A549 (cell line): ENCODE measurements around the gene DPP10. TPM values are rescaled to one million over a fixed set of nuclear protein-coding genes. Genes with fewer than 3 reads are reported as not detected.

ENCODE experiments used
- ATAC-seq, 2 experiments: fragments of 200-7000 bp in 1 of 2; fragments of >200 bp in 1 of 2; cut with Nextera tagmentation in 1 of 2; cut with Tn5 transposase in 1 of 2; 3 replicates each; pipeline versions ENCODE4 v1.8.0 to v1.9.1; 2018 to 2020; ENCODE audit warnings: mild to moderate bottlenecking in 1 of 2, moderate library complexity in 1 of 2
- CTCF ChIA-PET: fragments of 300-600 bp; sonication (Branson Sonifier 250); formaldehyde crosslinking; extraction: SDS; loops from one replicate; lab custom pipeline; 2021; ENCODE audit warnings: antibody characterized with exemption, inconsistent platforms; lab: Yijun Ruan, JAX
- POLR2A ChIA-PET: fragments of 350-600 bp; formaldehyde crosslinking; extraction: SDS; loops from one replicate; lab custom pipeline; 2021; ENCODE audit warnings: antibody characterized with exemption, inconsistent platforms; lab: Yijun Ruan, JAX
- DNase-seq, 2 experiments: peaks; one replicate each; pipeline versions ENCODE4 v3.0.0 to v3.0.0-alpha.2; 2011 to 2016; ENCODE audit warnings: low read depth in 1 of 2, low spot score in 1 of 2
- FAIRE-seq: peaks from 2 replicates; lab custom pipeline; 2011; peaks lifted over from hg19 to GRCh38; lab: Jason Lieb, UNC
- H3K27ac ChIP-seq, 2 experiments: fragments of >200 bp; sonication (Bioruptor Twin); formaldehyde crosslinking; 3 replicates each; pipeline ENCODE4 v1.5.1; 2016 to 2017
- H3K4me1 ChIP-seq: fragments of >200 bp; sonication (Bioruptor Twin); formaldehyde crosslinking; 3 replicates; pipeline ENCODE4 v1.6.1; 2016
- H3K4me2 ChIP-seq: fragments of >200 bp; sonication (Bioruptor Twin); formaldehyde crosslinking; 3 replicates; pipeline ENCODE4 v1.6.1; 2016
- H3K4me3 ChIP-seq: fragments of >200 bp; sonication (Bioruptor Twin); formaldehyde crosslinking; 3 replicates; pipeline ENCODE4 v1.5.1; 2016
- H3K9me3 ChIP-seq: fragments of >200 bp; sonication (Bioruptor Twin); formaldehyde crosslinking; 3 replicates; pipeline ENCODE4 v1.6.1; 2016
- ATOH8 ChIP-seq: fragments of 250-450 bp; sonication (Bioruptor Pico); IDR thresholded peaks from 2 replicates; pipeline ENCODE4 v1.5.0; 2020; ENCODE audit warnings: low read depth, mild to moderate bottlenecking, moderate library complexity
- CBX2 ChIP-seq: fragments of 200-600 bp; sonication (generic); IDR thresholded peaks from 2 replicates; pipeline ENCODE4 v1.6.1; 2016; ENCODE audit warnings: low read depth, mild to moderate bottlenecking, borderline replicate concordance
- CBX8 ChIP-seq: fragments of 200-600 bp; sonication (generic); IDR thresholded peaks from 2 replicates; pipeline ENCODE4 v1.6.1; 2016
- E2F6 ChIP-seq: IDR thresholded peaks from 2 replicates; pipeline ENCODE4 v1.6.1; 2012; ENCODE audit warnings: low read depth, borderline replicate concordance
- EHMT2 ChIP-seq: fragments of 200-600 bp; sonication (generic); IDR thresholded peaks from 2 replicates; pipeline ENCODE4 v1.6.1; 2016; ENCODE audit warnings: antibody characterized with exemption, low read depth, mild to moderate bottlenecking, moderate library complexity
- ESRRA ChIP-seq: fragments of 150-350 bp; IDR thresholded peaks from 2 replicates; pipeline ENCODE4 v1.6.1; 2014; ENCODE audit warnings: mild to moderate bottlenecking, low read length, borderline replicate concordance
- GATA3 ChIP-seq: IDR thresholded peaks from 2 replicates; pipeline ENCODE4 v1.6.1; 2012; ENCODE audit warnings: borderline replicate concordance
- HEYL ChIP-seq: fragments of 250-450 bp; sonication (Bioruptor Pico); IDR thresholded peaks from 2 replicates; pipeline ENCODE4 v1.8.0; 2021; ENCODE audit warnings: mild to moderate bottlenecking, moderate library complexity
- HOXA7 ChIP-seq: fragments of 250-450 bp; sonication (Bioruptor Pico); IDR thresholded peaks from 2 replicates; pipeline ENCODE4 v1.5.0; 2020; ENCODE audit warnings: mild to moderate bottlenecking, moderate library complexity
- NFE2L2 ChIP-seq: fragments of 150-350 bp; conservative IDR thresholded peaks from 2 replicates; pipeline ENCODE4 v1.6.1; 2014; ENCODE audit warnings: low read length
- NPAS2 ChIP-seq: fragments of 250-450 bp; sonication (Bioruptor Pico); IDR thresholded peaks from 2 replicates; pipeline ENCODE4 v1.8.0; 2022; ENCODE audit warnings: mild to moderate bottlenecking, moderate library complexity, borderline replicate concordance
- PBX3 ChIP-seq: IDR thresholded peaks from 2 replicates; pipeline ENCODE4 v1.6.1; 2012
- POLR2A ChIP-seq: IDR thresholded peaks from 2 replicates; pipeline ENCODE4 v1.6.1; 2012; ENCODE audit warnings: mild to moderate bottlenecking, low read length
- RAD21 ChIP-seq, 2 experiments: fragments of >200 bp in 1 of 2; sonication (Bioruptor Twin) in 1 of 2; formaldehyde crosslinking in 1 of 2; IDR thresholded peaks in 1 of 2; conservative IDR thresholded peaks in 1 of 2; 2 replicates in 1 of 2; 3 replicates in 1 of 2; pipeline ENCODE4 v1.6.1; 2012 to 2018; ENCODE audit warnings: inconsistent platforms in 1 of 2
- RCOR1 ChIP-seq: fragments of 150-350 bp; IDR thresholded peaks from 2 replicates; pipeline ENCODE4 v1.6.1; 2014; ENCODE audit warnings: antibody characterized with exemption, low read length, low read depth
- REST ChIP-seq: fragments of 200-600 bp; sonication (generic); IDR thresholded peaks from 2 replicates; pipeline ENCODE4 v1.6.1; 2016; ENCODE audit warnings: antibody characterized with exemption, mild to moderate bottlenecking, moderate library complexity
- RFX5 ChIP-seq: fragments of 450-650 bp; IDR thresholded peaks from 2 replicates; pipeline ENCODE4 v1.7.1; 2014; ENCODE audit warnings: antibody characterized with exemption, mild to moderate bottlenecking, moderate library complexity
- TP53 ChIP-seq: fragments of 250-450 bp; sonication (Bioruptor Pico); IDR thresholded peaks from 2 replicates; pipeline ENCODE4 v1.5.0; 2021; ENCODE audit warnings: mild to moderate bottlenecking, moderate library complexity
- USF2 ChIP-seq: fragments of 450-650 bp; IDR thresholded peaks from 2 replicates; pipeline ENCODE4 v1.6.1; 2014; ENCODE audit warnings: antibody characterized with exemption
- WGBS: methylation state at CpG from one replicate; pipeline ENCODE4 v1.1.6; 2017; ENCODE audit errors: missing lambda C conversion rate; 5-methylcytosine and 5-hydroxymethylcytosine counted together
- polyA plus RNA-seq, 4 experiments: library from polyadenylated mRNA; depleted of rRNA in 3 of 4; stranded (reverse); fragments of >200 nt; fragmentation: RNase III in 1 of 4; extraction: RNeasy Plus Mini Kit Qiagen cat#74134 plus additional on column Dnase treatment in 1 of 4; gene quantifications; 2 replicates in 3 of 4; 3 replicates in 1 of 4; pipeline ENCODE4 v1.2.3, GENCODE V29; 2011 to 2017

The DPP10 gene
- polyA plus RNA-seq, 2 of the 4 experiments (the other 2 are of a cell fraction), result not detected

GRCh38 chr2:114495046-114495445, 52.6 kb downstream of the DPP10 start:
- no peak overlapping the region for H3K27ac ChIP-seq
- H3K4me2 ChIP-seq, result no peak overlapping the region
- TF ChIP-seq HOXA7 (no peak), EHMT2 (no peak), USF2 (no peak), PBX3 (no peak)
- TF ChIP-seq, all 56 proteins: peak for 0
- FAIRE-seq (no peak), ATAC-seq (no peak), DNase-seq (no peak)
- WGBS, result 0% methylated on average over 1 of the region's 1 CpG
- H3K4me1 ChIP-seq, result no peaks in the 10 kb centered on the region
- CTCF ChIA-PET, result no interaction called here
- no peak overlapping the region for H3K4me3 ChIP-seq
- H3K9me3 ChIP-seq, result no peaks in the 10 kb centered on the region
- POLR2A ChIA-PET, result no interaction called here

GRCh38 chr2:114496959-114497358, 54.5 kb downstream of the DPP10 start:
- FAIRE-seq, result no peak
- WGBS, result 52% methylated on average over 10 of the region's 12 CpGs
- Histone ChIP-seq H3K9me3 (no peaks in the 10 kb centered on the region), H3K4me3 (no peak overlapping the region), H3K4me2 (no peak overlapping the region), H3K4me1 (no peaks in the 10 kb centered on the region), H3K27ac (no peak overlapping the region)
- TF ChIP-seq TP53 (CRISPR knock-in tag), result no peak
- TF ChIP-seq ATOH8 (CRISPR knock-in tag), result no peak
- TF ChIP-seq GATA3, result no peak
- no peak for TF ChIP-seq RFX5
- no peak for TF ChIP-seq RAD21 (conservative IDR thresholded peaks at IDR 0.05 in 1 of 2, IDR thresholded peaks at IDR 0.05 in 1 of 2)
- TF ChIP-seq HEYL (CRISPR knock-in tag), result no peak
- TF ChIP-seq CBX2, result no peak
- no peak for TF ChIP-seq REST
- TF ChIP-seq E2F6, result no peak
- no peak for TF ChIP-seq POLR2A
- no peak for TF ChIP-seq ESRRA
- no peak for TF ChIP-seq RCOR1
- no peak for TF ChIP-seq NPAS2 (CRISPR knock-in tag)
- TF ChIP-seq CBX8, result no peak
- TF ChIP-seq NFE2L2, result no peak
- no peak for DNase-seq
- ATAC-seq, result no peak
- CTCF ChIA-PET, result no interaction called here
- POLR2A ChIA-PET, result no interaction called here
